Neuronal stem cell (in vitro differentiated cells): ENCODE data around the gene SYNGR4.

Source experiments
- DNase-seq: peaks from one replicate; pipeline ENCODE4 v3.0.0-alpha.2; 2013; ENCODE audit warnings: low spot score
- H2AFZ ChIP-seq: one replicate; pipeline ENCODE4 v1.6.1; 2013; ENCODE audit warnings: mild to moderate bottlenecking, low read length, inconsistent platforms
- H2AK5ac ChIP-seq: 2 replicates; pipeline ENCODE4 v1.6.1; 2013; ENCODE audit warnings: low read depth, mild to moderate bottlenecking, inconsistent platforms, low read length, moderate library complexity, mixed read lengths
- H2BK120ac ChIP-seq: 2 replicates; pipeline ENCODE4 v1.6.1; 2013; ENCODE audit warnings: low read depth, mild to moderate bottlenecking, inconsistent platforms, low read length, moderate library complexity, mixed read lengths
- H2BK12ac ChIP-seq: one replicate; pipeline ENCODE4 v1.6.1; 2013; ENCODE audit warnings: low read length, inconsistent platforms
- H2BK15ac ChIP-seq: 2 replicates; pipeline ENCODE4 v1.6.1; 2013; ENCODE audit warnings: mild to moderate bottlenecking, low read length, inconsistent platforms, mixed read lengths
- H2BK5ac ChIP-seq: one replicate; pipeline ENCODE4 v1.6.1; 2013; ENCODE audit warnings: inconsistent platforms, mild to moderate bottlenecking, low read length, moderate library complexity
- H3K14ac ChIP-seq: one replicate; pipeline ENCODE4 v1.6.1; 2013; ENCODE audit warnings: low read length, inconsistent platforms
- H3K18ac ChIP-seq: 2 replicates; pipeline ENCODE4 v1.6.1; 2013; ENCODE audit warnings: low read length, inconsistent platforms
- H3K23ac ChIP-seq: 2 replicates; pipeline ENCODE4 v1.6.1; 2013; ENCODE audit warnings: low read depth, mild to moderate bottlenecking, mixed read lengths, low read length, inconsistent platforms; ENCODE audit not compliant: poor library complexity
- H3K27ac ChIP-seq: replicated peaks from 3 replicates; pipeline ENCODE4 v1.5.1; 2013; ENCODE audit warnings: low read length, inconsistent platforms
- H3K27me3 ChIP-seq, 3 experiments: 2 replicates each; pipeline ENCODE4 v1.6.1; 2013; ENCODE audit warnings: low read length in 3 of 3, mild to moderate bottlenecking in 2 of 3, inconsistent platforms in 1 of 3, low read depth in 1 of 3, mixed read lengths in 1 of 3, moderate library complexity in 1 of 3; ENCODE audit not compliant: control insufficient read depth in 3 of 3, insufficient read depth in 3 of 3
- H3K36me3 ChIP-seq, 2 donors: replicated peaks in 1 of 2; 2 replicates each; pipeline ENCODE4 v1.6.1; 2013; ENCODE audit warnings: low read length in 2 of 2; ENCODE audit not compliant: control insufficient read depth in 2 of 2, insufficient read depth in 2 of 2
- H3K4ac ChIP-seq: 2 replicates; pipeline ENCODE4 v1.6.1; 2013; ENCODE audit warnings: inconsistent platforms, mild to moderate bottlenecking, low read length, moderate library complexity
- H3K4me1 ChIP-seq, 2 donors: 1 replicate in 1 of 2; 2 replicates in 1 of 2; pipeline ENCODE4 v1.6.1; 2013; ENCODE audit warnings: low read length in 2 of 2, low read depth in 1 of 2; ENCODE audit not compliant: control insufficient read depth in 2 of 2, insufficient read depth in 1 of 2
- H3K4me2 ChIP-seq: one replicate; pipeline ENCODE4 v1.6.1; 2013; ENCODE audit warnings: mild to moderate bottlenecking, low read length, inconsistent platforms; ENCODE audit not compliant: insufficient read depth, poor library complexity, severe bottlenecking
- H3K4me3 ChIP-seq, 2 donors: 2 replicates each; pipeline ENCODE4 v1.5.1; 2013; ENCODE audit warnings: low read length in 2 of 2, mild to moderate bottlenecking in 2 of 2, inconsistent platforms in 1 of 2, moderate library complexity in 1 of 2
- H3K79me1 ChIP-seq: one replicate; pipeline ENCODE4 v1.6.1; 2013; ENCODE audit warnings: low read depth, mild to moderate bottlenecking, inconsistent platforms, low read length, moderate library complexity
- H3K9ac ChIP-seq: one replicate; pipeline ENCODE4 v1.6.1; 2013; ENCODE audit warnings: mild to moderate bottlenecking, low read depth, low read length, inconsistent platforms; ENCODE audit not compliant: poor library complexity
- H3K9me3 ChIP-seq, 2 donors: replicated peaks in 1 of 2; 2 replicates each; pipeline versions ENCODE3 to v1.6.1; 2013; ENCODE audit warnings: low read length in 2 of 2, mild to moderate bottlenecking in 2 of 2, inconsistent platforms in 1 of 2, low read depth in 1 of 2, mixed read lengths in 1 of 2, moderate library complexity in 1 of 2; ENCODE audit not compliant: control insufficient read depth in 2 of 2, insufficient read depth in 1 of 2
- H4K8ac ChIP-seq: one replicate; pipeline ENCODE4 v1.6.1; 2013; ENCODE audit warnings: low read depth, mild to moderate bottlenecking, inconsistent platforms, low read length, moderate library complexity
- H4K91ac ChIP-seq: one replicate; pipeline ENCODE4 v1.6.1; 2013; ENCODE audit warnings: low read length, low read depth, mild to moderate bottlenecking, inconsistent platforms; ENCODE audit not compliant: poor library complexity
- WGBS, 2 donors: extraction: QIAGEN DNeasy Blood & Tissue Kit; methylation state at CpG; one replicate each; pipeline ENCODE4 v1.1.7; 2013; ENCODE audit warnings: missing lambda C conversion rate in 2 of 2, mixed read lengths in 1 of 2; ENCODE audit not compliant: insufficient read length in 2 of 2, insufficient replicate concordance in 1 of 2; ENCODE audit errors: extremely low coverage in 2 of 2; 5-methylcytosine and 5-hydroxymethylcytosine counted together

The SYNGR4 gene

GRCh38 chr19:48367855-48368254 is 3.7 kb downstream of the SYNGR4 start:
- H3K27ac ChIP-seq, result no peak overlapping the region
- H3K4me1 ChIP-seq, result peaks cover 6 to 10% of the 10 kb centered on the region in 2 donors
- H3K9ac ChIP-seq, result no peak overlapping the region
- peak overlapping the region; percentile 56 for H2AK5ac ChIP-seq
- no peak overlapping the region for H3K4ac ChIP-seq
- H2BK12ac ChIP-seq, result peak overlapping the region; percentile 6
- no peak overlapping the region for H2BK5ac ChIP-seq
- peak overlapping the region; percentile 5 for H3K18ac ChIP-seq
- peaks cover 0 to 18% (median 0%) of the 10 kb centered on the region in 3 experiments for H3K27me3 ChIP-seq
- H2BK120ac ChIP-seq, result no peak overlapping the region
- H4K91ac ChIP-seq, result no peak overlapping the region
- H3K9me3 ChIP-seq, result peaks cover 0 to 4% of the 10 kb centered on the region in 2 donors
- peaks cover 0 to 2% of the 10 kb centered on the region in 2 donors for H3K36me3 ChIP-seq
- H3K79me1 ChIP-seq, result no peaks in the 10 kb centered on the region
- H4K8ac ChIP-seq, result no peak overlapping the region
- no peak overlapping the region for H3K4me3 ChIP-seq
- DNase-seq, result no peak
- no peak overlapping the region for H3K4me2 ChIP-seq
- H2AFZ ChIP-seq, result no peak overlapping the region
- H3K14ac ChIP-seq, result no peak overlapping the region
- peak overlapping the region; percentile 70 for H2BK15ac ChIP-seq
- H3K23ac ChIP-seq, result no peak overlapping the region
- WGBS, 2 donors, result no CpG with 5 or more reads among the region's 5 CpGs

GRCh38 chr19:48368936-48369335 is 4.8 kb downstream of the SYNGR4 start:
- no peak overlapping the region for H4K8ac ChIP-seq
- peaks cover 5 to 6% of the 10 kb centered on the region in 2 donors for H3K4me1 ChIP-seq
- H3K36me3 ChIP-seq, result peaks cover 0 to 2% of the 10 kb centered on the region in 2 donors
- H2BK12ac ChIP-seq, result no peak overlapping the region
- no peak overlapping the region for H2AFZ ChIP-seq
- H2BK5ac ChIP-seq, result no peak overlapping the region
- H2BK120ac ChIP-seq, result no peak overlapping the region
- peak overlapping the region; percentile 48 for H3K18ac ChIP-seq
- no peaks in the 10 kb centered on the region for H3K79me1 ChIP-seq
- no peak overlapping the region for H3K9ac ChIP-seq
- peaks cover 0 to 4% of the 10 kb centered on the region in 2 donors for H3K9me3 ChIP-seq
- H2AK5ac ChIP-seq, result peak overlapping the region; percentile 79
- no peak overlapping the region for H3K14ac ChIP-seq
- H3K23ac ChIP-seq, result no peak overlapping the region
- peaks cover 0 to 25% (median 0%) of the 10 kb centered on the region in 3 experiments for H3K27me3 ChIP-seq
- H3K4ac ChIP-seq, result no peak overlapping the region
- no peak for DNase-seq
- H2BK15ac ChIP-seq, result peak overlapping the region; percentile 85
- no peak overlapping the region for H3K4me3 ChIP-seq
- WGBS, 2 donors, result no CpG with 5 or more reads among the region's 14 CpGs
- no peak overlapping the region for H3K27ac ChIP-seq
- no peak overlapping the region for H3K4me2 ChIP-seq
- H4K91ac ChIP-seq, result no peak overlapping the region

GRCh38 chr19:48370955-48371354 is 6.8 kb downstream of the SYNGR4 start:
- H3K18ac ChIP-seq, result no peak overlapping the region
- no peak overlapping the region for H4K91ac ChIP-seq
- no peak overlapping the region for H3K4me2 ChIP-seq
- DNase-seq, result no peak
- no peak overlapping the region for H3K23ac ChIP-seq
- H2AK5ac ChIP-seq, result no peak overlapping the region
- H2BK12ac ChIP-seq, result no peak overlapping the region
- no peaks in the 10 kb centered on the region for H3K79me1 ChIP-seq
- peaks cover 0 to 25% (median 0%) of the 10 kb centered on the region in 3 experiments for H3K27me3 ChIP-seq
- no peak overlapping the region for H2AFZ ChIP-seq
- no peak overlapping the region for H3K4ac ChIP-seq
- H3K4me1 ChIP-seq, result peaks cover 2 to 3% of the 10 kb centered on the region in 2 donors
- H3K36me3 ChIP-seq, result peaks cover 0 to 2% of the 10 kb centered on the region in 2 donors
- H3K9me3 ChIP-seq, result no peaks in the 10 kb centered on the region
- H3K27ac ChIP-seq, result no peak overlapping the region
- WGBS, 2 donors, result no CpG with 5 or more reads among the region's 4 CpGs
- no peak overlapping the region for H3K9ac ChIP-seq
- no peak overlapping the region for H3K4me3 ChIP-seq
- H2BK120ac ChIP-seq, result no peak overlapping the region
- H2BK5ac ChIP-seq, result no peak overlapping the region
- H3K14ac ChIP-seq, result no peak overlapping the region
- no peak overlapping the region for H4K8ac ChIP-seq
- no peak overlapping the region for H2BK15ac ChIP-seq

GRCh38 chr19:48371367-48371766 is 7.2 kb downstream of the SYNGR4 start:
- Histone ChIP-seq H3K4me2 (no peak overlapping the region), H3K4me3 (no peak overlapping the region), H3K27ac (no peak overlapping the region), H2BK120ac (no peak overlapping the region), H3K23ac (no peak overlapping the region), H3K9me3 (no peaks in the 10 kb centered on the region), H3K27me3 (peaks cover 0 to 25% (median 0%) of the 10 kb centered on the region in 3 experiments), H3K4me1 (peaks cover 2 to 3% of the 10 kb centered on the region in 2 donors), H3K36me3 (peaks cover 0 to 2% of the 10 kb centered on the region in 2 donors), H2BK5ac (no peak overlapping the region), H3K18ac (no peak overlapping the region), H2BK15ac (no peak overlapping the region), H3K9ac (no peak overlapping the region), H3K4ac (no peak overlapping the region), H4K91ac (no peak overlapping the region), H2BK12ac (no peak overlapping the region), H3K79me1 (no peaks in the 10 kb centered on the region), H3K14ac (no peak overlapping the region), H2AFZ (no peak overlapping the region), H4K8ac (no peak overlapping the region), H2AK5ac (no peak overlapping the region)
- no CpG with 5 or more reads among the region's 7 CpGs for WGBS, 2 donors
- no peak for DNase-seq
